Stimulated activated CD8-positive, alpha-beta memory T cell treated with anti-CD3 and anti-CD28 coated beads, Interleukin-4, amount 100 ng/mL, for 4 hours (primary cell): ENCODE data around the gene MOV10L1.

Experiments used
- DNase-seq, 2 donors: peaks; one replicate each; pipeline ENCODE4 v3.0.0-alpha.2; 2020; ENCODE audit warnings: low read depth in 2 of 2, low spot score in 1 of 2

MOV10L1 gene

GRCh38 chr22:50101870-50102565 lies 12.2 kb downstream of the MOV10L1 start:
- no peak for DNase-seq

GRCh38 chr22:50102946-50103345 lies 13.1 kb downstream of the MOV10L1 start:
- DNase-seq, result no peak

GRCh38 chr22:50104141-50104544 lies 14.3 kb downstream of the MOV10L1 start:
- no peak for DNase-seq

GRCh38 chr22:50105208-50106100 lies 15.6 kb downstream of the MOV10L1 start:
- no peak for DNase-seq

GRCh38 chr22:50107529-50107928 lies 17.7 kb downstream of the MOV10L1 start:
- no peak for DNase-seq

- DNase-seq, result no peak
These were observed 21.2 kb downstream of the MOV10L1 start for GRCh38 chr22:50111056-50111455.

- no peak for DNase-seq
These were observed 22.6 kb downstream of the MOV10L1 start for GRCh38 chr22:50112151-50113118.

GRCh38 chr22:50114221-50115021 lies 24.6 kb downstream of the MOV10L1 start:
- DNase-seq, result no peak

- DNase-seq, result no peak
These were observed 25.9 kb downstream of the MOV10L1 start for GRCh38 chr22:50115693-50116092.

- no peak for DNase-seq
These were observed 27.5 kb downstream of the MOV10L1 start for GRCh38 chr22:50117168-50117762.

- no peak for DNase-seq
These were observed 28.3 kb downstream of the MOV10L1 start for GRCh38 chr22:50118129-50118528.

GRCh38 chr22:50118557-50119168 lies 28.9 kb downstream of the MOV10L1 start:
- no peak for DNase-seq

GRCh38 chr22:50119169-50119767 lies 29.5 kb downstream of the MOV10L1 start:
- DNase-seq, result no peak

GRCh38 chr22:50119768-50120251 lies 30.0 kb downstream of the MOV10L1 start:
- no peak for DNase-seq

- no peak for DNase-seq
These were observed 31.5 kb downstream of the MOV10L1 start for GRCh38 chr22:50121202-50121740.

GRCh38 chr22:50123119-50123518 lies 33.3 kb downstream of the MOV10L1 start:
- DNase-seq, result no peak

GRCh38 chr22:50125029-50125428 lies 35.2 kb downstream of the MOV10L1 start:
- DNase-seq, result no peak

GRCh38 chr22:50129121-50129736 lies 39.4 kb downstream of the MOV10L1 start:
- no peak for DNase-seq
